B cell (primary cell): ENCODE data around the gene CHRNA1. TPM values are rescaled to one million over a fixed set of nuclear protein-coding genes. Genes with fewer than 3 reads are reported as not detected.
A peak's percentile ranks its signal among the peaks of the same experiment; 100 is the strongest.

ENCODE experiments used
- ATAC-seq: fragments of 200-7000 bp; cut with Tn5 transposase; one replicate; pipeline ENCODE4 v1.10.0; 2021; ENCODE audit warnings: low read depth, mild to moderate bottlenecking, moderate number of reproducible peaks, moderate library complexity
- CTCF ChIA-PET: fragments of 350-600 bp; sonication (Branson Sonifier 250); formaldehyde crosslinking; loops from one replicate; lab custom pipeline; 2021; ENCODE audit warnings: antibody characterized with exemption, inconsistent platforms; lab: Charles Lee
- POLR2A ChIA-PET: fragments of 350-600 bp; sonication (Branson Sonifier 250); formaldehyde crosslinking; loops from one replicate; lab custom pipeline; 2021; ENCODE audit warnings: antibody characterized with exemption; lab: Charles Lee
- DNase-seq: peaks from one replicate; pipeline ENCODE4 v3.0.0; 2013
- H2AFZ ChIP-seq: 2 replicates; pipeline ENCODE4 v1.6.1; 2012; ENCODE audit warnings: mild to moderate bottlenecking, low read depth, low read length; ENCODE audit not compliant: insufficient read depth, poor library complexity, severe bottlenecking
- H3K27ac ChIP-seq, 2 donors: 1 replicate in 1 of 2; 2 replicates in 1 of 2; pipeline ENCODE4 v1.5.1; 2012 to 2013; ENCODE audit warnings: low read length in 2 of 2, mild to moderate bottlenecking in 2 of 2, moderate library complexity in 1 of 2
- H3K27me3 ChIP-seq, 4 experiments: fragments of 200-600 bp in 1 of 4; sonication (generic) in 1 of 4; replicated peaks in 1 of 4; 1 replicate in 2 of 4; 2 replicates in 2 of 4; pipeline versions ENCODE4 v1.6.1 to v1.7.0; 2013 to 2016; ENCODE audit warnings: low read length in 3 of 4, mild to moderate bottlenecking in 2 of 4, mixed read lengths in 1 of 4, moderate library complexity in 1 of 4; ENCODE audit not compliant: insufficient read depth in 4 of 4, control insufficient read depth in 3 of 4; ENCODE audit errors: control extremely low read depth in 1 of 4
- H3K36me3 ChIP-seq, 2 experiments: replicated peaks in 1 of 2; 1 replicate in 1 of 2; 2 replicates in 1 of 2; pipeline versions ENCODE4 v1.6.1 to v1.7.1; 2013; ENCODE audit warnings: low read length in 1 of 2; ENCODE audit not compliant: insufficient read depth in 2 of 2, control insufficient read depth in 1 of 2; ENCODE audit errors: control extremely low read depth in 1 of 2, extremely low read depth in 1 of 2
- H3K4me1 ChIP-seq, 2 donors: fragments of 200-600 bp in 1 of 2; sonication (generic) in 1 of 2; 1 replicate in 1 of 2; 2 replicates in 1 of 2; pipeline versions ENCODE4 v1.5.1 to v1.6.1; 2013 to 2017; ENCODE audit warnings: low read length in 2 of 2; ENCODE audit not compliant: control insufficient read depth in 2 of 2, insufficient read depth in 2 of 2
- H3K4me2 ChIP-seq: replicated peaks from 2 replicates; pipeline ENCODE3; 2012; ENCODE audit warnings: mild to moderate bottlenecking, low read depth, low read length; ENCODE audit not compliant: poor library complexity, severe bottlenecking
- H3K4me3 ChIP-seq, 5 experiments: fragments of 200-600 bp in 1 of 5; sonication (generic) in 1 of 5; 1 replicate in 3 of 5; 2 replicates in 2 of 5; pipeline versions ENCODE4 v1.5.1 to v1.7.0; 2011 to 2016; ENCODE audit warnings: low read length in 4 of 5, mild to moderate bottlenecking in 4 of 5, low read depth in 2 of 5, control low read depth in 1 of 5, moderate library complexity in 1 of 5; ENCODE audit not compliant: insufficient read depth in 1 of 5; ENCODE audit errors: control extremely low read depth in 1 of 5, extremely low read depth in 1 of 5
- H3K79me2 ChIP-seq: fragments of 200-600 bp; sonication (generic); one replicate; pipeline ENCODE4 v1.6.0; 2016; ENCODE audit warnings: low read length; ENCODE audit not compliant: control insufficient read depth, insufficient read depth
- H3K9ac ChIP-seq: fragments of 200-600 bp; sonication (generic); 2 replicates; pipeline ENCODE4 v1.6.1; 2017; ENCODE audit warnings: mild to moderate bottlenecking, low read length, moderate library complexity
- H3K9me3 ChIP-seq, 3 donors: one replicate each; pipeline versions ENCODE4 v1.6.1 to v1.7.1; 2013; ENCODE audit warnings: low read length in 2 of 3; ENCODE audit not compliant: control insufficient read depth in 2 of 3, insufficient read depth in 1 of 3; ENCODE audit errors: control extremely low read depth in 1 of 3
- H4K20me1 ChIP-seq: 2 replicates; pipeline ENCODE4 v1.6.0; 2012; ENCODE audit warnings: mild to moderate bottlenecking, low read length; ENCODE audit not compliant: insufficient read depth, control insufficient read depth, poor library complexity, severe bottlenecking
- H3K27ac Mint-ChIP-seq: one replicate; pipeline ENCODE4 v1.8.0; 2021; ENCODE audit warnings: mixed read lengths
- H3K27me3 Mint-ChIP-seq: one replicate; pipeline ENCODE4 v1.8.0; 2021; ENCODE audit warnings: mixed read lengths
- H3K4me1 Mint-ChIP-seq: one replicate; pipeline ENCODE4 v1.8.0; 2021; ENCODE audit warnings: mixed read lengths
- H3K4me3 Mint-ChIP-seq: one replicate; pipeline ENCODE4 v1.8.0; 2021; ENCODE audit warnings: mixed read lengths
- H3K9me3 Mint-ChIP-seq: one replicate; pipeline ENCODE4 v1.8.0; 2022; ENCODE audit warnings: mixed read lengths; ENCODE audit not compliant: insufficient read depth
- EZH2 ChIP-seq: IDR thresholded peaks from 2 replicates; pipeline ENCODE4 v1.6.1; 2012; ENCODE audit warnings: borderline replicate concordance, low read depth, mild to moderate bottlenecking, moderate library complexity, low read length; ENCODE audit not compliant: insufficient read depth, poor library complexity, severe bottlenecking
- WGBS: methylation state at CpG from one replicate; pipeline ENCODE4 v1.1.5; 2013; ENCODE audit warnings: missing lambda C conversion rate; ENCODE audit not compliant: insufficient coverage; 5-methylcytosine and 5-hydroxymethylcytosine counted together
- intact Hi-C: fragments of 100-400 bp; cut with micrococcal nuclease; formaldehyde crosslinking; loops from one replicate; pipeline ENCODE4 v1.10.0; 2022
- polyA plus RNA-seq: library from polyadenylated mRNA; depleted of rRNA; stranded (reverse); fragments of >200 nt; gene quantifications from 2 replicates; pipeline ENCODE4 v1.2.3, GENCODE V29; 2012
- total RNA-seq, 2 donors: library from RNA; stranded (reverse); fragments of 120-200 nt in 1 of 2; gene quantifications; 1 replicate in 1 of 2; 2 replicates in 1 of 2; pipeline versions ENCODE4 v1.2.3 to v1.2.4, GENCODE V29; 2013 to 2022
- TF ChIP-seq, protein P1 (sequence below): fragments of 200-600 bp; IDR thresholded peaks from one replicate; pipeline ENCODE4 v1.8.0; 2022; ENCODE audit warnings: antibody characterized with exemption, mild to moderate bottlenecking

CHRNA1 gene
- total and polyA plus RNA-seq, 2 donors (not counting 1 experiment from before 2014, with no cell fraction given) = 0.20 to 0.22 TPM

DNA sequence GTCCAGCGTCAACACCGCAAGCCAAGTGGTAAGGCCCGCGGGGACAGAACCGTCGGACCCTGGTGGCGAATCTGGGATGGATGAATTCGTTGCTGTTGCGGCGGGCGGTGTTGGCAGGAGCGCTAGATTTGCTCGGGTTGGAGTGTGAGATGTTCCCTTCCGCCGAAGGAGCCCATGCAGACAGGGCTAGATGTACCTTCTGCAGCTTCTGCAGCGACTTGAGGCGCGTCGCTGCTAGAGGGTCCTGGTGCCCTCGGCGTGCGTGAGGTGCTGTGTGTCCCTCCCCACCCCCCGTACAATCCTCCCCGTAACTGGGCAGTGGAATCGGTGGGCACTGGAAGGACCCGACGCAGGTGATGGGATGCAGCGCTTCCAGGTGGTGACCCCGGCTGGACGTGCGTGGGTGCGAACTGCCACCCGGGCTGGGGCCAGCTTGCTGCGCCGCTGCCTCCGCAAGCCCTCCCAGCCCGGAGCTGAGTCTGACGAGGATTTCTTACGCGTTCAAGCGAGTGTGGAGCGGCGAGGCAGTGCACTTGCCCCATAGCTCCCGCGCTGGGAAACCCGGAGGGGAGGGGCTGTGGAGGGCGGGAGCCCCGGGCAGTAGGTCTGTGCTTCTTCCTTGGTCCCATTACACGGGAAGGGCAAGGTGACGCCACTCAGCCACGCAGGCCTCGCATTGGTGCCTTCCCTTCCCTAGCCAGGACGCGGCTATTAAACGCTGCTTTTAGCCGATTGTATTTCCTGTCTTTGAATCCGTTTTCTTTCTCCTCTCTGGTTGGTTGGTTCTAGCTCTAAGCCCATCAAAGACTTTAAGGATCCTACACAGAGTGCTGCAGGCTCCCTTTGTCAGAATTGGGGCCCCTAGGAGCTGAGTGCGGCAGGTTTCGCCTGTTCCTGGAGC lies 34.2 kb downstream of the CHRNA1 start:
- peaks cover 12 to 14% of the 10 kb centered on the region in 2 donors for H3K4me1 ChIP-seq
- DNase-seq (peak; percentile 34), ATAC-seq (peak; percentile 28)
- peaks cover 0 to 14% (median 1%) of the 10 kb centered on the region in 3 donors for H3K9me3 ChIP-seq
- no peak overlapping the region for H3K27ac Mint-ChIP-seq
- H3K27ac ChIP-seq = no peak overlapping the region
- H3K36me3 ChIP-seq = no peaks in the 10 kb centered on the region
- peak overlapping the region; percentile 80 for H3K4me3 Mint-ChIP-seq
- ChIA-PET POLR2A (no interaction called here), CTCF (interaction anchor here (1.0 to 1.5 kb wide), 2 partner anchors 19 kb away, joined by 3 to 4 read pairs; no protein-coding TSS in a partner anchor)
- peak overlapping the region in 3 of 5 experiments; percentile 40 to 47 (median 44) for H3K4me3 ChIP-seq
- H3K9me3 Mint-ChIP-seq = no peaks in the 10 kb centered on the region
- H3K4me1 Mint-ChIP-seq = peaks cover 10% of the 10 kb centered on the region
- H3K4me2 ChIP-seq = peak overlapping the region; percentile 81
- H3K9ac ChIP-seq = peak overlapping the region; percentile 50
- H3K79me2 ChIP-seq = no peaks in the 10 kb centered on the region
- WGBS = 10% methylated on average over 59 of the region's 59 CpGs
- peak overlapping the region; percentile 69 for H2AFZ ChIP-seq
- no peaks in the 10 kb centered on the region for H4K20me1 ChIP-seq
- H3K27me3 ChIP-seq = peaks cover 0 to 39% (median 27%) of the 10 kb centered on the region in 4 experiments
- no peak for TF ChIP-seq EZH2
- TF ChIP-seq, protein P1, sequence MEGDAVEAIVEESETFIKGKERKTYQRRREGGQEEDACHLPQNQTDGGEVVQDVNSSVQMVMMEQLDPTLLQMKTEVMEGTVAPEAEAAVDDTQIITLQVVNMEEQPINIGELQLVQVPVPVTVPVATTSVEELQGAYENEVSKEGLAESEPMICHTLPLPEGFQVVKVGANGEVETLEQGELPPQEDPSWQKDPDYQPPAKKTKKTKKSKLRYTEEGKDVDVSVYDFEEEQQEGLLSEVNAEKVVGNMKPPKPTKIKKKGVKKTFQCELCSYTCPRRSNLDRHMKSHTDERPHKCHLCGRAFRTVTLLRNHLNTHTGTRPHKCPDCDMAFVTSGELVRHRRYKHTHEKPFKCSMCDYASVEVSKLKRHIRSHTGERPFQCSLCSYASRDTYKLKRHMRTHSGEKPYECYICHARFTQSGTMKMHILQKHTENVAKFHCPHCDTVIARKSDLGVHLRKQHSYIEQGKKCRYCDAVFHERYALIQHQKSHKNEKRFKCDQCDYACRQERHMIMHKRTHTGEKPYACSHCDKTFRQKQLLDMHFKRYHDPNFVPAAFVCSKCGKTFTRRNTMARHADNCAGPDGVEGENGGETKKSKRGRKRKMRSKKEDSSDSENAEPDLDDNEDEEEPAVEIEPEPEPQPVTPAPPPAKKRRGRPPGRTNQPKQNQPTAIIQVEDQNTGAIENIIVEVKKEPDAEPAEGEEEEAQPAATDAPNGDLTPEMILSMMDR = no peak
- intact Hi-C loops = no loop called here
- peaks cover 56% of the 10 kb centered on the region for H3K27me3 Mint-ChIP-seq

DNA sequence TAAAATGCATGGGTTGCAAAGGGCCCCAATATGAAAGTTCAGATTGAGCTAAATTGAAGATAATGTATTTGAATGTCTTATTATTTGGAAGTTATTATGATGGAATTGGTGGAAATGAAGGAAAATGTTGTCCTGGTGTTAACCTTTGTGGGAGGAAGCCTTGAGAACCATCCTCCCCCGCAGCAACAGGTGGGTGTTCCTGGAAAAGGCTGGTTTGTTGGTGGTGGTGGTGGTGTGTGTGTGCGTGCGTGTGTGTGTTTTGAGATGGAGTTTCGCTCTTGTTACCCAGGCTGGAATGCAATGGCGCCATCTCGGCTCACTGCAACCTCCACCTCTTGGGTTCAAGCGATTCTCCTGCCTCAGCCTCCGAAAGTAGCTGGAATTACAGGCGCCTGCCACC lies 36.2 kb downstream of the CHRNA1 start:
- H3K27me3 ChIP-seq = peaks cover 0 to 41% (median 27%) of the 10 kb centered on the region in 4 experiments
- intact Hi-C loops = no loop called here
- no peak for TF ChIP-seq EZH2
- TF ChIP-seq, protein P1 = no peak
- no peak overlapping the region for H3K4me3 ChIP-seq
- ATAC-seq (no peak), DNase-seq (no peak)
- CTCF ChIA-PET = no interaction called here
- peaks cover 10% of the 10 kb centered on the region for H3K4me1 Mint-ChIP-seq
- no peak overlapping the region for H3K4me3 Mint-ChIP-seq
- no peaks in the 10 kb centered on the region for H3K79me2 ChIP-seq
- H3K9ac ChIP-seq = no peak overlapping the region
- H4K20me1 ChIP-seq = no peaks in the 10 kb centered on the region
- no peak overlapping the region for H3K4me2 ChIP-seq
- H3K9me3 ChIP-seq = peaks cover 0 to 14% (median 0%) of the 10 kb centered on the region in 3 donors
- no peak overlapping the region for H3K27ac ChIP-seq
- no peaks in the 10 kb centered on the region for H3K36me3 ChIP-seq
- peaks cover 12 to 14% of the 10 kb centered on the region in 2 donors for H3K4me1 ChIP-seq
- POLR2A ChIA-PET = no interaction called here
- H2AFZ ChIP-seq = no peak overlapping the region
- no peak overlapping the region for H3K27ac Mint-ChIP-seq
- 98% methylated on average over 9 of the region's 9 CpGs for WGBS
- H3K27me3 Mint-ChIP-seq = peaks cover 49% of the 10 kb centered on the region
- no peaks in the 10 kb centered on the region for H3K9me3 Mint-ChIP-seq
